Heart right ventricle (tissue), 16 donors: ENCODE measurements around the gene MMP24. TPM values are rescaled to one million over a fixed set of nuclear protein-coding genes. Genes with fewer than 3 reads are reported as not detected.
"Not testable (repeated sequence)": the region's sequence is repeated elsewhere in the genome, so short reads cannot be mapped to it uniquely, and the experiment has no call there.

Source experiments
- ATAC-seq, 8 donors: fragments of 200-7000 bp; cut with Tn5 transposase; one replicate each; pipeline ENCODE4 v1.9.1; 2020; ENCODE audit warnings: mild to moderate bottlenecking in 8 of 8, moderate library complexity in 8 of 8, moderate number of reproducible peaks in 1 of 8
- DNase-seq, 2 donors: peaks; one replicate each; pipeline ENCODE4 v3.0.0-alpha.2; 2020
- H3K27ac ChIP-seq, 10 donors: fragments of 200-600 bp; sonication (generic) in 2 of 10; one replicate each; pipeline versions ENCODE4 v1.5.0 to v1.8.0; 2020 to 2022; ENCODE audit warnings: mild to moderate bottlenecking in 3 of 10
- H3K27me3 ChIP-seq, 7 donors: fragments of 200-600 bp; one replicate each; pipeline ENCODE4 v1.8.0; 2021 to 2022; ENCODE audit warnings: mild to moderate bottlenecking in 2 of 7
- H3K36me3 ChIP-seq, 9 donors: fragments of 200-600 bp; sonication (generic) in 1 of 9; one replicate each; pipeline versions ENCODE4 v1.5.0 to v1.8.0; 2020 to 2022; ENCODE audit warnings: mild to moderate bottlenecking in 2 of 9
- H3K4me1 ChIP-seq, 9 donors: fragments of 200-600 bp; sonication (generic) in 1 of 9; one replicate each; pipeline versions ENCODE4 v1.5.0 to v1.8.0; 2020 to 2022; ENCODE audit warnings: mild to moderate bottlenecking in 4 of 9
- H3K4me3 ChIP-seq, 10 donors: fragments of 200-600 bp; sonication (generic) in 2 of 10; one replicate each; pipeline versions ENCODE4 v1.5.0 to v1.8.0; 2020 to 2022; ENCODE audit warnings: mild to moderate bottlenecking in 7 of 10, moderate library complexity in 2 of 10
- H3K9me3 ChIP-seq, 11 donors: fragments of 200-600 bp in 10 of 11; sonication (generic) in 2 of 11; one replicate each; pipeline versions ENCODE4 v1.5.0 to v1.8.0; 2013 to 2022; ENCODE audit warnings: mild to moderate bottlenecking in 2 of 11, control low read depth in 1 of 11, moderate library complexity in 1 of 11
- CTCF ChIP-seq, 9 donors: fragments of 200-600 bp; sonication (generic) in 2 of 9; IDR thresholded peaks; one replicate each; pipeline versions ENCODE4 v1.5.0 to v1.8.0; 2021 to 2022; ENCODE audit warnings: antibody characterized with exemption in 9 of 9, mild to moderate bottlenecking in 5 of 9, moderate library complexity in 1 of 9
- WGBS, 2 donors: extraction: QIAGEN DNeasy Blood & Tissue Kit; methylation state at CpG; one replicate each; pipeline ENCODE4 v1.1.7; 2013; ENCODE audit warnings: inconsistent platforms in 1 of 2; 5-methylcytosine and 5-hydroxymethylcytosine counted together
- intact Hi-C, 10 donors: fragments of 100-400 bp; cut with DNase I; formaldehyde crosslinking; loops; one replicate each; pipeline versions ENCODE4 v1.11.1 to v1.14.2; 2022
- polyA plus RNA-seq, 2 donors: library from polyadenylated mRNA; stranded (reverse); fragments of 200-250 nt; gene quantifications; one replicate each; pipeline ENCODE4 v1.2.3, GENCODE V29; 2013
- total RNA-seq, 10 donors: library from RNA; stranded (reverse); fragmentation: NEBNext Ultra II Directional in 3 of 10; extraction: Animal tissue kit (Norgen Biotek cat#: 25700) in 3 of 10; gene quantifications; one replicate each; pipeline versions ENCODE4 v1.2.1 to v1.2.4, GENCODE V29; 2021 to 2023
- donor health status: Arrhythmogenic right ventricular cardiomyopathy.
- donor health status: ischemic (EF 13 %, LVEDD 7.1; RV severe dilation, severe dysfunction).
- donor health status: healthy with polysubstance abuse.
- donor health status: DM: no; HTN: yes; CAD: no.
- donor health status: DM: no; HTN: no; CAD: no.
- donor health status: ischemic (EF 25% LVEDD 6.9; RV normal size, moderate dysfunction).
- donor health status: ischemic (EF 25% LVEDD 5.7; RV mildly dilated, moderate dysfunction).
- donor health status: healthy.
- donor health status: DM: yes; HTN: yes; CAD: no.
- donor health status: Ischemic cardiomyopathy.
- donor health status: ischemic (EF 35%, LVEDD 5.7; RV mildly dilated, moderate dysfunction).
- donor health status: nonischemic (EF 11% LVEDD 7.7; RV severe dilation, severe dysfunction).
- donor health status: DM: yes; HTN: yes; CAD: no.
- donor health status: PGD.
- donor health status: ischemic (EF 29% LVEDD 5.4; RV normal size, mild dysfunction).
- donor health status: nonischemic (EF 23%, LVEDD 6.1; RV moderate dilation, normal function).

The MMP24 gene
- total and polyA plus RNA-seq, 12 donors, result 0.09 to 1.2 (median 0.22) TPM; not detected in 1

GRCh38 chr20:35312318-35312717 lies 85.8 kb downstream of the MMP24 start:
- intact Hi-C loops, result no loop called here
- H3K4me3 ChIP-seq, result no peak overlapping the region
- no peak overlapping the region for H3K27ac ChIP-seq
- ATAC-seq (no peak), DNase-seq (no peak)
- no peaks in the 10 kb centered on the region for H3K27me3 ChIP-seq
- H3K4me1 ChIP-seq, result peaks cover 3 to 16% (median 14%) of the 10 kb centered on the region in 9 donors
- WGBS, 2 donors, result 94 to 97% methylated on average over 1 of the region's 1 CpG
- TF ChIP-seq CTCF (IDR thresholded peaks at IDR 0.05), result no peak
- peaks cover 0 to 52% (median 0%) of the 10 kb centered on the region in 9 donors for H3K36me3 ChIP-seq
- H3K9me3 ChIP-seq, result no peaks in the 10 kb centered on the region

DNA sequence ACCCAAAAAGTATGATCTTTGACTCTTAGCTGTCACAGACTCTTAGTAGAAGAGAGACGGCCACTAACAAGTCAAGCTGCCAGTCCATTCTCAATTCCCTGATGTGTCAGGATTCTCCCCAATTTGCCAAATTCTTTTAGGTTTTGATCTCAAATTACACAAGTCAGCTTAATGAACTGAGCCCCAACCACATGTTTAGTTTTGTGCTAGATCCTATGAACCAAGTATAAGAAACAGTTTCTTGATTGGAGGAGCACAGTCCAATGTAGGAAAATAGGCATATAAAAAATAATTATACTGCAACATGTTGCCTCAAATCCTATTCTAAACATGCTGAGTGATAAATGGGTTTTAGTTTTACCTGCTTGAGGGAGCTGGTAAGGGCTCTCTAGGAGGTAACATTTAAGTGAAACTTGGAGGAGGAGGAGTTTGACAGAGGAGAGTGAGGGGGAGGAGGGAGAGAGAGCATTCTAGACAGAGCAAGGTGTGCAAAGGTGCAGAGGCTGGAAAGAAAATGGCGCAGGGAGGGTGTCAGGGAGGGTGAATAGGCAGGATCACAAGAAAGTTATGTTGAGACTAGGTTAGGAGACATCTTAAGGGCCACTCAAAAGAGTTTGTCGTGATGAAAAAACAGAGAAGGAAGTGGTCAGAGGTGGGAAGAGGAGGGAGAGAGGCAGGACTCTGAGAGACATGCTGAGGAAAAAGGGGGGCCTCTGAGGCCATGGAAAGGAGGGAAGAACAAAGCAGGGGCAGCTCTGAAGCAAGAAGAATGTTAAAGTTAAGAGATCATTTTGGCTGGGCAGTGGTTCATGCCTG lies 88.5 kb downstream of the MMP24 start:
- H3K36me3 ChIP-seq, result peaks cover 0 to 47% (median 0%) of the 10 kb centered on the region in 9 donors
- H3K27ac ChIP-seq, result no peak overlapping the region
- no peak overlapping the region for H3K4me3 ChIP-seq
- no peaks in the 10 kb centered on the region for H3K27me3 ChIP-seq
- intact Hi-C loops, result no loop called here
- ATAC-seq, result no peak
- H3K4me1 ChIP-seq, result peaks cover 0 to 19% (median 9%) of the 10 kb centered on the region in 9 donors
- no peak for DNase-seq
- no peak for TF ChIP-seq CTCF (IDR thresholded peaks at IDR 0.05)
- WGBS, 2 donors, result 78 to 83% methylated on average over 3 of the region's 3 CpGs
- no peaks in the 10 kb centered on the region for H3K9me3 ChIP-seq

- WGBS, 2 donors, result 97 to 98% methylated on average over 7 of the region's 7 CpGs
- peaks cover 0 to 47% (median 0%) of the 10 kb centered on the region in 9 donors for H3K36me3 ChIP-seq
- ATAC-seq, H3K9me3 ChIP-seq, DNase-seq, H3K27me3 ChIP-seq, intact Hi-C loops, H3K27ac ChIP-seq, H3K4me3 ChIP-seq: not testable (repeated sequence)
- H3K4me1 ChIP-seq, result peaks cover 0 to 19% (median 9%) of the 10 kb centered on the region in 9 donors
Measured at GRCh38 chr20:35315632-35316020, 89.1 kb downstream of the MMP24 start.

DNA sequence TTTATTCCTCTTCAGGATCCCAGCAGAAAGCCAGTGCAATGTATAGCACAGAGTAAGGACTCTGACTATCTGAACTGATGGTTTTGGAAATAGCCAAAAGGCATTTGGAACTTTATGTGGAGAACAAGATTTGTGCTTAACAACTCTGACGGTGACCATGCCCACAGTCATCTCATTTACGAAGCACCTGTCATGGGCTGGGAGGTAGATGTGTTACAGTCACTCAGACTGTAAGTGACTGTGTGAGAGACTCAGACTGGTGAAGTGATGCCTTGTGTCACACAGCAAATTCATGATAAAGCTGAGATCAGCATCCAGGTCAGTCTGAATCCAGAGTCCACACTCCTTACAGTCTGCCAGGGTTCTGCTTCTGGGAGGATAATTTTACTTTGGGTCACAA lies 89.6 kb downstream of the MMP24 start:
- 86 to 90% methylated on average over 2 of the region's 2 CpGs for WGBS, 2 donors
- H3K27ac ChIP-seq, result no peak overlapping the region
- intact Hi-C loops, result no loop called here
- ATAC-seq (no peak), DNase-seq (no peak)
- no peak overlapping the region for H3K4me3 ChIP-seq
- no peaks in the 10 kb centered on the region for H3K9me3 ChIP-seq
- peaks cover 0 to 45% (median 0%) of the 10 kb centered on the region in 9 donors for H3K36me3 ChIP-seq
- no peaks in the 10 kb centered on the region for H3K27me3 ChIP-seq
- peaks cover 0 to 19% (median 9%) of the 10 kb centered on the region in 9 donors for H3K4me1 ChIP-seq
- TF ChIP-seq CTCF (IDR thresholded peaks at IDR 0.05), result no peak
